ENCODE results near the gene SCN10A. TPM values are rescaled to one million over a fixed set of nuclear protein-coding genes. Genes with fewer than 3 reads are reported as not detected.
A peak's percentile ranks its signal among the peaks of the same experiment; 100 is the strongest.

SCN10A gene
- total and polyA plus RNA-seq, 9 donors: 0.05 TPM; not detected in 8

- no peak for TF ChIP-seq POLR2A (IDR thresholded peaks at IDR 0.05)
- TF ChIP-seq CTCF (IDR thresholded peaks at IDR 0.05): no peak
- no peak for TF ChIP-seq EP300 (IDR thresholded peaks at IDR 0.05)
- DNase-seq: peak in 3 of 5 donors; percentile 20 to 39 (median 29)
- Histone ChIP-seq H3K27me3 (no peaks in the 10 kb centered on the region), H3K27ac (no peak overlapping the region), H3K9me3 (no peaks in the 10 kb centered on the region), H3K4me3 (no peak overlapping the region), H3K36me3 (no peaks in the 10 kb centered on the region), H3K4me1 (ENCODE audit: insufficient read depth) (no peaks in the 10 kb centered on the region)
- intact Hi-C loops (cut with DNase I): no loop called here
- WGBS, 3 donors: 17 to 24% (median 20%) methylated on average over 8 of the region's 8 CpGs
Observed at GRCh38 chr3:38834110-38834509, 18.1 kb upstream of the SCN10A start.

GRCh38 chr3:38829404-38829803, 13.4 kb upstream of the SCN10A start:
- DNase-seq: no peak
- intact Hi-C loops (cut with DNase I): no loop called here
- Histone ChIP-seq H3K4me3 (no peak overlapping the region), H3K36me3 (no peaks in the 10 kb centered on the region), H3K4me1 (ENCODE audit: insufficient read depth) (no peaks in the 10 kb centered on the region), H3K9me3 (no peaks in the 10 kb centered on the region), H3K27me3 (no peaks in the 10 kb centered on the region), H3K27ac (no peak overlapping the region)
- WGBS, 3 donors: 32 to 42% (median 33%) methylated on average over 6 of the region's 6 CpGs
- TF ChIP-seq EP300 (IDR thresholded peaks at IDR 0.05): no peak
- no peak for TF ChIP-seq POLR2A (IDR thresholded peaks at IDR 0.05)
- no peak for TF ChIP-seq CTCF (IDR thresholded peaks at IDR 0.05)

GRCh38 chr3:38828681-38829080, 12.7 kb upstream of the SCN10A start:
- Histone ChIP-seq H3K9me3 (no peaks in the 10 kb centered on the region), H3K36me3 (no peaks in the 10 kb centered on the region), H3K4me3 (no peak overlapping the region), H3K4me1 (ENCODE audit: insufficient read depth) (no peaks in the 10 kb centered on the region), H3K27ac (no peak overlapping the region), H3K27me3 (no peaks in the 10 kb centered on the region)
- TF ChIP-seq CTCF (IDR thresholded peaks at IDR 0.05) (no peak), EP300 (IDR thresholded peaks at IDR 0.05) (no peak)
- intact Hi-C loops (cut with DNase I): no loop called here
- WGBS, 3 donors: 84 to 90% (median 87%) methylated on average over 4 of the region's 4 CpGs
- DNase-seq: no peak

- DNase-seq: no peak
- Histone ChIP-seq H3K36me3 (no peaks in the 10 kb centered on the region), H3K4me1 (ENCODE audit: insufficient read depth) (no peaks in the 10 kb centered on the region), H3K27ac (no peak overlapping the region), H3K27me3 (no peaks in the 10 kb centered on the region), H3K9me3 (no peaks in the 10 kb centered on the region), H3K4me3 (no peak overlapping the region)
- TF ChIP-seq CTCF (IDR thresholded peaks at IDR 0.05) (no peak), EP300 (IDR thresholded peaks at IDR 0.05) (no peak), POLR2A (IDR thresholded peaks at IDR 0.05) (no peak)
- intact Hi-C loops (cut with DNase I): no loop called here
Observed at GRCh38 chr3:38827791-38828190, 11.8 kb upstream of the SCN10A start.

- H3K4me3 ChIP-seq: no peak overlapping the region
- peaks cover 0 to 3% of the 10 kb centered on the region in 2 donors for H3K9me3 ChIP-seq
- WGBS, 3 donors: 60 to 66% (median 65%) methylated on average over 2 of the region's 2 CpGs
- no peaks in the 10 kb centered on the region for H3K4me1 ChIP-seq (ENCODE audit: insufficient read depth)
- intact Hi-C loops (cut with DNase I): no loop called here
- no peak overlapping the region for H3K27ac ChIP-seq
- no peak for DNase-seq
- H3K27me3 ChIP-seq: no peaks in the 10 kb centered on the region
- H3K36me3 ChIP-seq: no peaks in the 10 kb centered on the region
- no peak for TF ChIP-seq POLR2A (IDR thresholded peaks at IDR 0.05)
- no peak for TF ChIP-seq EP300 (IDR thresholded peaks at IDR 0.05)
- no peak for TF ChIP-seq CTCF (IDR thresholded peaks at IDR 0.05)
Observed at GRCh38 chr3:38826001-38826400, 10.0 kb upstream of the SCN10A start.

Data from ovary (tissue), 9 donors.